ENCODE data around the gene LINC00305.

- TF ChIP-seq CTCF (conservative IDR thresholded peaks at IDR 0.05; ENCODE audit: low read length) (no peak), EZH2phosphoT487 (IDR thresholded peaks at IDR 0.05; ENCODE audit: borderline replicate concordance) (no peak)
Observed at GRCh38 chr18:64090876-64091275, 58.0 kb downstream of the LINC00305 start.
